Loucy (cell line): ENCODE results near the gene DCST1.

Source experiments
- EZH2phosphoT487 ChIP-seq: fragments of 200-600 bp; IDR thresholded peaks from 2 replicates; pipeline ENCODE4 v1.6.1; 2018; ENCODE audit warnings: antibody characterized with exemption, mild to moderate bottlenecking, moderate library complexity, borderline replicate concordance
- TF ChIP-seq, protein P1 (sequence below): fragments of 200-600 bp; sonication (generic); conservative IDR thresholded peaks from 2 replicates; pipeline ENCODE4 v1.5.1; 2014; ENCODE audit warnings: mild to moderate bottlenecking, antibody characterized with exemption, low read length

DNA sequence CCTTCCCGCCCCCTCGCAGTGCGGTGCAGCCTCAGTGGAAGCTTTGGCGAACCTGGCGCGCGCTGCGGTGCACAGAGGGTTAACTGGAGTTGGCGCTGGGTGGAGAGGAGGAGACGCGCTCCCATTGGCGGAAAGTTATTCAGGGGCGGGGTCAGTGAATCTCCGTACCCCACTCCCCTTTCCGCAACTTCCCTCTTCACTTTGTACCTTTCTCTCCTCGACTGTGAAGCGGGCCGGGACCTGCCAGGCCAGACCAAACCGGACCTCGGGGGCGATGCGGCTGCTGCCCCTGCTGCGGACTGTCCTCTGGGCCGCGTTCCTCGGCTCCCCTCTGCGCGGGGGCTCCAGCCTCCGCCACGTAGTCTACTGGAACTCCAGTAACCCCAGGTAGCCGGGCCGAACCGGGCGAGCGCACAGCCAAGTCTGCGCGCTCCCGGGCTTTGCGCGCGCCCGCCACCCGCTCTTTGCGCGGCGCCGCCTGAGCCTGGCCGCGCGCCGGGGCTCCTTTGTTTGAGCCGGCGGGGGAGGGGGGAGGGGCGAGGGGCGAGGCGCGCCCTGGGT lies 30.0 kb downstream of the DCST1 start, which contains the start of gene EFNA4:
- TF ChIP-seq, protein P1, sequence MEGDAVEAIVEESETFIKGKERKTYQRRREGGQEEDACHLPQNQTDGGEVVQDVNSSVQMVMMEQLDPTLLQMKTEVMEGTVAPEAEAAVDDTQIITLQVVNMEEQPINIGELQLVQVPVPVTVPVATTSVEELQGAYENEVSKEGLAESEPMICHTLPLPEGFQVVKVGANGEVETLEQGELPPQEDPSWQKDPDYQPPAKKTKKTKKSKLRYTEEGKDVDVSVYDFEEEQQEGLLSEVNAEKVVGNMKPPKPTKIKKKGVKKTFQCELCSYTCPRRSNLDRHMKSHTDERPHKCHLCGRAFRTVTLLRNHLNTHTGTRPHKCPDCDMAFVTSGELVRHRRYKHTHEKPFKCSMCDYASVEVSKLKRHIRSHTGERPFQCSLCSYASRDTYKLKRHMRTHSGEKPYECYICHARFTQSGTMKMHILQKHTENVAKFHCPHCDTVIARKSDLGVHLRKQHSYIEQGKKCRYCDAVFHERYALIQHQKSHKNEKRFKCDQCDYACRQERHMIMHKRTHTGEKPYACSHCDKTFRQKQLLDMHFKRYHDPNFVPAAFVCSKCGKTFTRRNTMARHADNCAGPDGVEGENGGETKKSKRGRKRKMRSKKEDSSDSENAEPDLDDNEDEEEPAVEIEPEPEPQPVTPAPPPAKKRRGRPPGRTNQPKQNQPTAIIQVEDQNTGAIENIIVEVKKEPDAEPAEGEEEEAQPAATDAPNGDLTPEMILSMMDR = no peak
- TF ChIP-seq EZH2phosphoT487 = no peak
